RPMI8226 (cell line): ENCODE results near the gene LCMT1.
"Not testable (repeated sequence)": the region's sequence is repeated elsewhere in the genome, so short reads cannot be mapped to it uniquely, and the experiment has no call there.

Experiments
- DNase-seq: peaks from one replicate; pipeline ENCODE4 v3.0.0-alpha.2; 2015

LCMT1 gene

GRCh38 chr16:25097276-25097975, 14.1 kb upstream of the LCMT1 start:
- DNase-seq, result no peak

GRCh38 chr16:25100511-25100910, 11.0 kb upstream of the LCMT1 start:
- DNase-seq, result no peak

- peak; percentile 92 for DNase-seq
These were observed 4.7 kb upstream of the LCMT1 start for GRCh38 chr16:25106567-25107465.

- DNase-seq, result no peak
These were observed 4.1 kb upstream of the LCMT1 start for GRCh38 chr16:25107466-25107792.

GRCh38 chr16:25108054-25108453, 3.5 kb upstream of the LCMT1 start:
- peak; percentile 59 for DNase-seq

- no peak for DNase-seq
These were observed 1.9 kb upstream of the LCMT1 start for GRCh38 chr16:25109643-25110042.

- DNase-seq, result peak; percentile 24
These were observed 1.1 kb upstream of the LCMT1 start for GRCh38 chr16:25110387-25110947.

GRCh38 chr16:25114121-25114520, 2.6 kb downstream of the LCMT1 start:
- DNase-seq, result no peak

GRCh38 chr16:25118851-25119578, 7.5 kb downstream of the LCMT1 start:
- DNase-seq, result no peak

GRCh38 chr16:25121824-25122600, 10.5 kb downstream of the LCMT1 start:
- no peak for DNase-seq

GRCh38 chr16:25124503-25124902, 13.0 kb downstream of the LCMT1 start:
- no peak for DNase-seq

GRCh38 chr16:25126086-25126666, 14.6 kb downstream of the LCMT1 start:
- DNase-seq, result not testable (repeated sequence)

GRCh38 chr16:25126820-25127232, 15.3 kb downstream of the LCMT1 start:
- DNase-seq, result no peak

GRCh38 chr16:25132751-25133150, 21.2 kb downstream of the LCMT1 start:
- not testable (repeated sequence) for DNase-seq

GRCh38 chr16:25134166-25134700, 22.7 kb downstream of the LCMT1 start:
- no peak for DNase-seq

- DNase-seq, result no peak
These were observed 23.8 kb downstream of the LCMT1 start for GRCh38 chr16:25135254-25135878.

- no peak for DNase-seq
These were observed 26.6 kb downstream of the LCMT1 start for GRCh38 chr16:25138130-25138529.

GRCh38 chr16:25140459-25140858, 28.9 kb downstream of the LCMT1 start:
- no peak for DNase-seq

- DNase-seq, result no peak
These were observed 30.1 kb downstream of the LCMT1 start for GRCh38 chr16:25141648-25142047.

GRCh38 chr16:25143928-25144327, 32.4 kb downstream of the LCMT1 start:
- DNase-seq, result no peak

GRCh38 chr16:25148568-25149215, 37.1 kb downstream of the LCMT1 start:
- DNase-seq, result no peak
